Transverse colon (tissue), 4 donors: ENCODE data around the gene PLAGL2. TPM values are rescaled to one million over a fixed set of nuclear protein-coding genes. Genes with fewer than 3 reads are reported as not detected.
"Not testable (repeated sequence)": the region's sequence is repeated elsewhere in the genome, so short reads cannot be mapped to it uniquely, and the experiment has no call there.

Experiments used
- DNase-seq: peaks from one replicate; pipeline ENCODE4 v3.0.0-alpha.2; 2019
- H3K27ac ChIP-seq, 4 donors: fragments of 200-600 bp; sonication (generic); 2 replicates each; pipeline ENCODE4 v1.5.1; 2016 to 2018; ENCODE audit warnings: inconsistent platforms in 4 of 4
- H3K27me3 ChIP-seq: fragments of 200-600 bp; sonication (generic); 2 replicates; pipeline ENCODE4 v1.5.1; 2017; ENCODE audit warnings: inconsistent platforms
- H3K36me3 ChIP-seq, 4 donors: fragments of 200-600 bp; sonication (generic); 2 replicates each; pipeline ENCODE4 v1.5.1; 2017 to 2019; ENCODE audit warnings: inconsistent platforms in 4 of 4
- H3K4me1 ChIP-seq, 4 donors: fragments of 200-600 bp; sonication (generic); 2 replicates each; pipeline ENCODE4 v1.5.1; 2017 to 2020; ENCODE audit warnings: inconsistent platforms in 4 of 4
- H3K4me3 ChIP-seq, 4 donors: fragments of 200-600 bp; sonication (generic); 1 replicate in 1 of 4; 2 replicates in 3 of 4; pipeline versions ENCODE4 v1.5.1 to v1.6.1; 2017 to 2019; ENCODE audit warnings: inconsistent platforms in 4 of 4
- H3K9me3 ChIP-seq, 2 donors: fragments of 200-600 bp; sonication (generic); 2 replicates each; pipeline ENCODE4 v1.5.1; 2017 to 2019; ENCODE audit warnings: inconsistent platforms in 2 of 2
- CTCF ChIP-seq, 5 experiments: fragments of 200-600 bp in 3 of 5; fragments of 450-650 bp in 2 of 5; sonication (generic) in 3 of 5; IDR thresholded peaks; 1 replicate in 2 of 5; 2 replicates in 3 of 5; pipeline ENCODE4 v1.5.1; 2016 to 2017; ENCODE audit warnings: antibody characterized with exemption in 5 of 5, inconsistent platforms in 3 of 5, mild to moderate bottlenecking in 2 of 5, moderate library complexity in 1 of 5
- EP300 ChIP-seq: sonication (generic); formaldehyde crosslinking; IDR thresholded peaks from one replicate; pipeline ENCODE4 v1.6.1; 2017; ENCODE audit warnings: antibody characterized with exemption, low read depth
- POLR2A ChIP-seq: fragments of 450-650 bp; IDR thresholded peaks from one replicate; pipeline ENCODE4 v1.6.1; 2016; ENCODE audit warnings: antibody characterized with exemption, mild to moderate bottlenecking, moderate library complexity
- POLR2AphosphoS5 ChIP-seq, 3 donors: sonication (generic); formaldehyde crosslinking; IDR thresholded peaks; one replicate each; pipeline ENCODE4 v1.6.1; 2016; ENCODE audit warnings: antibody characterized with exemption in 3 of 3
- WGBS, 2 donors: methylation state at CpG; one replicate each; pipeline ENCODE4 v1.1.5; 2018; ENCODE audit warnings: low coverage in 1 of 2; 5-methylcytosine and 5-hydroxymethylcytosine counted together
- in situ Hi-C, 4 donors: fragments of 200-750 bp; cut with MboI; loops; one replicate each; pipeline versions ENCODE4 v1.15.0 to v1.15.1; 2017; ENCODE audit warnings: low sequenced_read_pairs in 3 of 4, low pct_ligation_motif_present in 1 of 4, low pct_unique_long_range_greater_than_20kb in 1 of 4
- intact Hi-C: fragments of 100-400 bp; cut with DNase I; formaldehyde crosslinking; loops from one replicate; pipeline ENCODE4 v1.15.1; 2023; ENCODE audit warnings: low total_unique reads
- total RNA-seq, 4 donors: library from RNA; depleted of rRNA; stranded (reverse); fragments of >200 nt; gene quantifications; one replicate each; pipeline ENCODE4 v1.1.0, GENCODE V29; 2016

The PLAGL2 gene
- total RNA-seq, 4 donors from 2014 or later = 6.6 to 24.9 (median 11.8) TPM

- in situ Hi-C loops (no loop called here), intact Hi-C loops (no loop called here)
- WGBS, 2 donors = 61 to 83% methylated on average over 1 to 7 of the region's 7 CpGs
- Histone ChIP-seq H3K27me3 (no peaks in the 10 kb centered on the region), H3K9me3 (no peaks in the 10 kb centered on the region), H3K27ac (no peak overlapping the region), H3K36me3 (peaks cover 0 to 31% (median 15%) of the 10 kb centered on the region in 4 donors), H3K4me3 (no peak overlapping the region), H3K4me1 (peaks cover 0 to 10% (median 6%) of the 10 kb centered on the region in 4 donors)
- no peak for DNase-seq
- TF ChIP-seq EP300 (no peak), CTCF (IDR thresholded peaks at IDR 0.05) (no peak), POLR2A (no peak), POLR2AphosphoS5 (IDR thresholded peaks at IDR 0.05) (no peak)
Measured at GRCh38 chr20:32195581-32195980, 12.0 kb downstream of the PLAGL2 start.

- Histone ChIP-seq H3K27me3 (no peaks in the 10 kb centered on the region), H3K4me3 (no peak overlapping the region), H3K27ac (no peak overlapping the region), H3K4me1 (peaks cover 4 to 15% (median 12%) of the 10 kb centered on the region in 4 donors), H3K36me3 (peaks cover 0 to 29% (median 9%) of the 10 kb centered on the region in 4 donors), H3K9me3 (no peaks in the 10 kb centered on the region)
- TF ChIP-seq POLR2AphosphoS5 (IDR thresholded peaks at IDR 0.05) (no peak), CTCF (IDR thresholded peaks at IDR 0.05) (no peak), EP300 (no peak), POLR2A (no peak)
- in situ Hi-C loops (no loop called here), intact Hi-C loops (no loop called here)
- WGBS, 2 donors = 74 to 79% methylated on average over 3 to 6 of the region's 6 CpGs
- no peak for DNase-seq
Measured at GRCh38 chr20:32193996-32194395, 13.5 kb downstream of the PLAGL2 start.

DNA sequence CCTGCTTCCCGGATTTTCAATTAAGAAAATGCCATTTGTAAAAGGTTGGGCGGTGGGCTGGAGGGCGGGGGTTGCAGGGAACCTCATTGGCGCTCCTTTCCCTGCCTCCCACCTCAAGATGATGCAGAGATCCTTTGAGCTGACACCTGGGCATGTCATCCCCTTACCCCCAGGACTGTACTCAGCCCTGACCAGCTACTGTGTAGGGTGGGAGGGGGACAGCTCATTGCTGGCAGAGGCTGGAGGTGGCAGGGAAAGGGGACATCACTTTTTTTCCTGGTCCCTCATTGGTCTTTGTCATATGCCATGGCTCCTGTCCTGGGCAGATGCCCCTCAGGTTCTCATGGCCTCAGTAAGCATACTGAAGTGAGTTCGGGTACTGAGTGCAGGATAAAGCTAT lies 14.2 kb downstream of the PLAGL2 start:
- intact Hi-C loops, in situ Hi-C loops, H3K27me3 ChIP-seq, H3K27ac ChIP-seq, DNase-seq, H3K4me3 ChIP-seq, H3K9me3 ChIP-seq: not testable (repeated sequence)
- H3K36me3 ChIP-seq = peaks cover 0 to 23% (median 9%) of the 10 kb centered on the region in 4 donors
- WGBS, 2 donors = 71 to 89% methylated on average over 3 to 5 of the region's 5 CpGs
- H3K4me1 ChIP-seq = peaks cover 10 to 15% (median 12%) of the 10 kb centered on the region in 4 donors

DNA sequence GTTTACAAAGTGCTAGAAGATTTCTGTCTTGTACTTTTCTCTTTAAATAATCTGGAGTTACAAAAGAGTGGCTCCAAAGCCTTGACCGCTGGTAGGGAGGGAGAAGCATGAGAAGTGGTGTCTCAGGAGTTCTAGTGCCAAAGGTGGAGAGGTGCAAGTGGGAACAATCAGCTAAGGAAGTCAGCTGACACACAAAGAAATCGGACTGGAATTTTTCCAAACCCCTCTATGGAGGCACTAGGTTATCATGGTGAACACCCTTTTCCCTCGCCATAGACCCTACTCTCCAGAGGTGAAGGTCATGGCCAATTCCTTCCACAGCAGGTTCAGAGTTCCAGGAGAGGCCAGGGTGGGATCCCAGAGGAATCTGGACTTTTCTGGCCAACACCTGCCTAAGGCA lies 14.8 kb downstream of the PLAGL2 start:
- 68 to 70% methylated on average over 3 of the region's 3 CpGs for WGBS, 2 donors
- DNase-seq = no peak
- Histone ChIP-seq H3K9me3 (no peaks in the 10 kb centered on the region), H3K4me3 (no peak overlapping the region), H3K27ac (no peak overlapping the region), H3K27me3 (no peaks in the 10 kb centered on the region), H3K4me1 (peaks cover 10 to 13% (median 12%) of the 10 kb centered on the region in 4 donors), H3K36me3 (peaks cover 0 to 18% (median 7%) of the 10 kb centered on the region in 4 donors)
- in situ Hi-C loops (no loop called here), intact Hi-C loops (no loop called here)
- TF ChIP-seq CTCF (IDR thresholded peaks at IDR 0.05) (no peak), EP300 (no peak), POLR2A (no peak)

DNA sequence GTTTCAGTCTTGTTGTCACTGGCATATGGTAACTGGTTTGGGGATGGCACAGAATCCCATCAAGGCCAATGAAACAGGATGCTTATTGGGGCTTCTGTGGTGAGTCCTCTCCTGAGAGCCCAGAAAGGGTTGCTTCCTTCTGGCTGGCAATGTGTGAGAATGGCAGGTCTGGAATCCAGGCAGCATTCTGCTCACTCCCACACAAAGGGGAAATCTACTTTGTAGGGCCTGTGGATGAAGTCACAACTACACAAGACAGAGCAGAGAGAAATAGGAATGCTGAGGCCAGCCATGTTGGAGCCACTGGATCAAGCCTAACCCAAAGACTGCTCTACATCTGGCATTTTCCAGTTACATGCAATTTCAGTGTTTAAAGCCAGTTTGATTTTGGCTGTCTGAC lies 15.7 kb downstream of the PLAGL2 start:
- intact Hi-C loops (no loop called here), in situ Hi-C loops (no loop called here)
- DNase-seq = no peak
- H3K9me3 ChIP-seq = no peaks in the 10 kb centered on the region
- H3K27ac ChIP-seq = no peak overlapping the region
- H3K27me3 ChIP-seq = no peaks in the 10 kb centered on the region
- no peak for TF ChIP-seq EP300
- TF ChIP-seq POLR2AphosphoS5 (IDR thresholded peaks at IDR 0.05) = no peak
- TF ChIP-seq CTCF (IDR thresholded peaks at IDR 0.05) = no peak
- TF ChIP-seq POLR2A = no peak
- no peak overlapping the region for H3K4me3 ChIP-seq
- peaks cover 10 to 13% (median 12%) of the 10 kb centered on the region in 4 donors for H3K4me1 ChIP-seq
- H3K36me3 ChIP-seq = peaks cover 0 to 12% (median 3%) of the 10 kb centered on the region in 4 donors
